Measurements from ENCODE around the gene DBNL. TPM values are rescaled to one million over a fixed set of nuclear protein-coding genes. Genes with fewer than 3 reads are reported as not detected.

The DBNL gene
- total RNA-seq, 6 experiments from 2014 or later: 30.7 to 48.1 (median 36.9) TPM

DNA sequence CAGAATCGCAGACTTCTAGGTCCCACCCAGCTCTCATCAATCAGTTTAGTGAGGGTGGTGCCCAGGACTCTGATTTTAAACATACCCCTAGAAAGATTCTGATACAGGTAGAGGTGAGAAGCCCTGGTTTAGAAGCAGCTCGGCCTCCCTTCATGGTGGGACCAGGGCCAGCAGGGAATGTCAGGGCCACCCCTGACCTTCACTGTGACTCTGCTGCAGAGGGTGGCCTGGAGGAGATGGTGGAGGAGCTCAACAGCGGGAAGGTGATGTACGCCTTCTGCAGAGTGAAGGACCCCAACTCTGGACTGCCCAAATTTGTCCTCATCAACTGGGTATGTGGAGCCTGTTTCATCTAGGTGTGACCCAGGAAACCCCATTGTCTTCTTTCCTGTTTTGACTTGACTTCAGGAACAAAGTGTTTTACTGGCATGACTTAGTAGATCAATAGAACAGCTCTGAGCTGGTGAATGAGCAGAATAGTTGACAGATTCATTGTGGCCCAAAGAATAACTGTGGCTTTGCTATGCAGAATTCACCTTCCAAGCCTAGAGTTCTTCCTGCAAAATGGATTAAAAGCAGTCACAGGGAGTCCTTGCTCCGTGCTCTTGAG is 7.2 kb downstream of the DBNL start:
- no peak for ATAC-seq
- DNase-seq: peak in 2 of 3 donors; percentile 16 to 24
- no peak overlapping the region for H3K4me3 ChIP-seq
- intact Hi-C loops (cut with DNase I): no loop called here
- WGBS (ENCODE audit: insufficient coverage, low coverage, low lambda C conversion rate, missing lambda C conversion rate): 84% methylated on average over 3 of the region's 5 CpGs
- H3K27ac ChIP-seq: no peak overlapping the region
- H3K4me1 ChIP-seq: no peaks in the 10 kb centered on the region
- no peak for TF ChIP-seq POLR2A (IDR thresholded peaks at IDR 0.05)
- no peaks in the 10 kb centered on the region for H3K27me3 ChIP-seq
- H3K9me3 ChIP-seq: no peaks in the 10 kb centered on the region
- peaks cover 0 to 39% (median 26%) of the 10 kb centered on the region in 4 donors for H3K36me3 ChIP-seq

DNA sequence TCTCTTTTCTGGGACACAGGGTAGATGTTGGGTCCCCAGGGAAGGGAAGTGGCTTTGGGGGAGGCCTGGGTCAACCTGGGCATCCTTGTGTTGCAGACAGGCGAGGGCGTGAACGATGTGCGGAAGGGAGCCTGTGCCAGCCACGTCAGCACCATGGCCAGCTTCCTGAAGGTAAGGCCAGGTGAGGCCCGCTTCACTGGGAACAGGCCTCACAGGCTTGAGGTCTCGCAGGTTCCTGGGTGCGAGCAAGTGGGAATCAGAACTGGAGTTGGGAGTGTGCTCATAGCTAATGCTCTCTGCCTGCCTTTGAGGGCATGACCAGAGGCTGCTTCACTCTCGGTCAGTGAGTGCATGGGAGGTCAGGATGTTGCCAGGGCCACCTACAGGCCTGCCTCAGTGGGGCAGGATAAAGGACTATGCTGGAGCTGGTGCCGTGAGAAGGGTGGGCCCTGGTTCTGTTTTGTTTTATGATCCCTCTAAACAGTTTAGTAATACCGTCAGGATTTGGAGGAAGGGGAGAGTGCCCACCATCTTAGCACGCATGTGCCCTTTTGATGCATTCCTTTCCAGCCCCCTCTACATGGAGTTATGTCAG is 8.4 kb downstream of the DBNL start:
- H3K9me3 ChIP-seq: no peaks in the 10 kb centered on the region
- ATAC-seq (no peak), DNase-seq (peak in 2 of 3 donors; percentile 39 to 40)
- no peaks in the 10 kb centered on the region for H3K4me1 ChIP-seq
- intact Hi-C loops (cut with DNase I): no loop called here
- no peaks in the 10 kb centered on the region for H3K27me3 ChIP-seq
- peaks cover 0 to 50% (median 34%) of the 10 kb centered on the region in 4 donors for H3K36me3 ChIP-seq
- H3K4me3 ChIP-seq: no peak overlapping the region
- TF ChIP-seq POLR2A (IDR thresholded peaks at IDR 0.05): no peak
- TF ChIP-seq, protein P1, sequence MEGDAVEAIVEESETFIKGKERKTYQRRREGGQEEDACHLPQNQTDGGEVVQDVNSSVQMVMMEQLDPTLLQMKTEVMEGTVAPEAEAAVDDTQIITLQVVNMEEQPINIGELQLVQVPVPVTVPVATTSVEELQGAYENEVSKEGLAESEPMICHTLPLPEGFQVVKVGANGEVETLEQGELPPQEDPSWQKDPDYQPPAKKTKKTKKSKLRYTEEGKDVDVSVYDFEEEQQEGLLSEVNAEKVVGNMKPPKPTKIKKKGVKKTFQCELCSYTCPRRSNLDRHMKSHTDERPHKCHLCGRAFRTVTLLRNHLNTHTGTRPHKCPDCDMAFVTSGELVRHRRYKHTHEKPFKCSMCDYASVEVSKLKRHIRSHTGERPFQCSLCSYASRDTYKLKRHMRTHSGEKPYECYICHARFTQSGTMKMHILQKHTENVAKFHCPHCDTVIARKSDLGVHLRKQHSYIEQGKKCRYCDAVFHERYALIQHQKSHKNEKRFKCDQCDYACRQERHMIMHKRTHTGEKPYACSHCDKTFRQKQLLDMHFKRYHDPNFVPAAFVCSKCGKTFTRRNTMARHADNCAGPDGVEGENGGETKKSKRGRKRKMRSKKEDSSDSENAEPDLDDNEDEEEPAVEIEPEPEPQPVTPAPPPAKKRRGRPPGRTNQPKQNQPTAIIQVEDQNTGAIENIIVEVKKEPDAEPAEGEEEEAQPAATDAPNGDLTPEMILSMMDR (IDR thresholded peaks at IDR 0.05): no peak
- 100% methylated on average over 2 of the region's 12 CpGs for WGBS (ENCODE audit: insufficient coverage, low coverage, low lambda C conversion rate, missing lambda C conversion rate)
- no peak overlapping the region for H3K27ac ChIP-seq

DNA sequence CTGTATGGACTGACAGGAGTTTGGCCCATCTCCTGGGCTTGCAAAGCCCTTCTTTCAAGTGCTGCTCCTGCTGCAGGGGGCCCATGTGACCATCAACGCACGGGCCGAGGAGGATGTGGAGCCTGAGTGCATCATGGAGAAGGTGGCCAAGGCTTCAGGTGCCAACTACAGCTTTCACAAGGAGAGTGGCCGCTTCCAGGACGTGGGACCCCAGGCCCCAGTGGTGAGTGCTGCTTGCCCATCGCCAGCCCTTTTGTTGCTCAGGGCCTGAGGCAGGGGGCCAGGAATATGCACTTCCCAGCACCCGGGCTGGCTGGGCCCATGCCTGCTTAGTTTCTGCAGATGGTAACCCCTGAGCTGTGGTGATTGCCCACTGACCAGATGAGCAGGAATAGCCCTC is 12.2 kb downstream of the DBNL start:
- no peak overlapping the region for H3K4me3 ChIP-seq
- H3K27me3 ChIP-seq: no peaks in the 10 kb centered on the region
- DNase-seq (peak in 2 of 3 donors; percentile 33 to 42), ATAC-seq (no peak)
- WGBS (ENCODE audit: insufficient coverage, low coverage, low lambda C conversion rate, missing lambda C conversion rate): 100% methylated on average over 1 of the region's 7 CpGs
- H3K27ac ChIP-seq: no peak overlapping the region
- intact Hi-C loops (cut with DNase I): no loop called here
- no peaks in the 10 kb centered on the region for H3K9me3 ChIP-seq
- peaks cover 0 to 69% (median 38%) of the 10 kb centered on the region in 4 donors for H3K36me3 ChIP-seq
- TF ChIP-seq, protein P1 (IDR thresholded peaks at IDR 0.05): no peak
- TF ChIP-seq POLR2A (IDR thresholded peaks at IDR 0.05): no peak
- H3K4me1 ChIP-seq: no peaks in the 10 kb centered on the region

DNA sequence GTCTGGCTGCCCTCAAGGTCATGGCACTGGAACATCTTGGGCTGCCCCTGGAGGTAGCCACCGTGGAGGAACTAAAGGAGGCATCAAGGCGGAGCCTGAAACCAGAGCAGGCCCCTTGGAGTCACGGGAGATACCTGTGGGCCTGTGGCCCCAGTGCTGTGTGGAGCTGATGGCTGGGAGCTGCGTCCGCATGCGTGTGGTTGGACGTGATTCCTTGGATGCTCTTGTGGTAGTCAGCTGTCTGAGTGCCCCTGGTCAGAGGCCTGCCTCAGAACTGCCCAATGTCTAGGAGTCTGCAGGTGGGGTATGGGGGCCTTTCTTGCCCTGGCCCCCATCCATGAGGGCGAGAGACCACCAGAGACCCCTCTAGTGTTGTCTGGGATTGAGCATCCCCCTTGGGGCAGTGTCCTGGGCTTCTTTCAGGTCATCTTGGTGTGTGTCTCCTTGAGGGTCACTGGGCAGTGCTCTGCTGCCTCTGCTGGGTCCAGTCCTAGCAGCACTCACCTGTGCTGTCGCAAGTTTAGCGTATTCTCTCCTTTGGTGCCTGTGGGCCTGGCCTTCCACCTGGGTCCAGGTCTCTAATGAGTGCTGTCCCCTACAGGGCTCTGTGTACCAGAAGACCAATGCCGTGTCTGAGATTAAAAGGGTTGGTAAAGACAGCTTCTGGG is 12.8 kb downstream of the DBNL start:
- Histone ChIP-seq H3K4me3 (no peak overlapping the region), H3K9me3 (no peaks in the 10 kb centered on the region), H3K4me1 (peaks cover 0 to 4% (median under 1%) of the 10 kb centered on the region in 4 donors), H3K27me3 (no peaks in the 10 kb centered on the region), H3K27ac (no peak overlapping the region), H3K36me3 (peaks cover 0 to 64% (median 36%) of the 10 kb centered on the region in 4 donors)
- WGBS (ENCODE audit: insufficient coverage, low coverage, low lambda C conversion rate, missing lambda C conversion rate): no CpG with 5 or more reads among the region's 11 CpGs
- intact Hi-C loops (cut with DNase I): no loop called here
- peak in 2 of 3 donors; percentile 32 to 34 for DNase-seq
- no peak for ATAC-seq
- no peak for TF ChIP-seq POLR2A (IDR thresholded peaks at IDR 0.05)
- TF ChIP-seq, protein P1 (IDR thresholded peaks at IDR 0.05): no peak

Data from right lobe of liver (tissue), 6 donors.